Stimulated activated CD8-positive, alpha-beta memory T cell treated with anti-CD3 and anti-CD28 coated beads, Interleukin-15, amount 100 ng/mL, for 4 hours (primary cell): ENCODE measurements around the gene FKBP1C.
"Not testable (repeated sequence)": the region's sequence is repeated elsewhere in the genome, so short reads cannot be mapped to it uniquely, and the experiment has no call there.

Source experiments
- DNase-seq, 2 donors: peaks; one replicate each; pipeline ENCODE4 v3.0.0-alpha.2; 2020; ENCODE audit warnings: low read depth in 2 of 2

Gene FKBP1C

GRCh38 chr6:63211343-63211742 is at the start of gene FKBP1C:
Gene FKBP1C (plus strand): TSS chr6:63211469.
- not testable (repeated sequence) for DNase-seq

GRCh38 chr6:63164047-63164803 is 47.0 kb upstream of the FKBP1C start:
- DNase-seq = not testable (repeated sequence)

GRCh38 chr6:63174173-63174572 is 37.1 kb upstream of the FKBP1C start:
- no peak for DNase-seq

GRCh38 chr6:63176181-63176580 is 35.1 kb upstream of the FKBP1C start:
- DNase-seq = no peak

- DNase-seq = no peak
Observed at GRCh38 chr6:63180367-63180766, 30.9 kb upstream of the FKBP1C start.

- DNase-seq = no peak
Observed at GRCh38 chr6:63186970-63187369, 24.3 kb upstream of the FKBP1C start.

GRCh38 chr6:63188828-63189227 is 22.4 kb upstream of the FKBP1C start:
- DNase-seq = no peak

- DNase-seq = no peak
Observed at GRCh38 chr6:63193324-63193723, 17.9 kb upstream of the FKBP1C start.

GRCh38 chr6:63197741-63198140 is 13.5 kb upstream of the FKBP1C start:
- no peak for DNase-seq

- no peak for DNase-seq
Observed at GRCh38 chr6:63213325-63213724, 2.1 kb downstream of the FKBP1C start.

GRCh38 chr6:63214816-63215215 is 3.5 kb downstream of the FKBP1C start:
- DNase-seq = no peak

- DNase-seq = no peak
Observed at GRCh38 chr6:63224179-63224578, 12.9 kb downstream of the FKBP1C start.

GRCh38 chr6:63225987-63226386 is 14.7 kb downstream of the FKBP1C start:
- not testable (repeated sequence) for DNase-seq

GRCh38 chr6:63227928-63228894 is 16.9 kb downstream of the FKBP1C start:
- DNase-seq = not testable (repeated sequence)

- DNase-seq = not testable (repeated sequence)
Observed at GRCh38 chr6:63230027-63230426, 18.8 kb downstream of the FKBP1C start.

GRCh38 chr6:63230511-63230910 is 19.2 kb downstream of the FKBP1C start:
- not testable (repeated sequence) for DNase-seq

- no peak for DNase-seq
Observed at GRCh38 chr6:63236398-63236817, 25.1 kb downstream of the FKBP1C start.

- DNase-seq = no peak
Observed at GRCh38 chr6:63245420-63245819, 34.2 kb downstream of the FKBP1C start.

- DNase-seq = no peak
Observed at GRCh38 chr6:63245909-63246308, 34.6 kb downstream of the FKBP1C start.

- no peak for DNase-seq
Observed at GRCh38 chr6:63246581-63246980, 35.3 kb downstream of the FKBP1C start.

- DNase-seq = no peak
Observed at GRCh38 chr6:63249875-63250482, 38.7 kb downstream of the FKBP1C start.

GRCh38 chr6:63259153-63259552 is 47.9 kb downstream of the FKBP1C start:
- DNase-seq = no peak
